HUES6 (cell line): Measurements from ENCODE around the gene TBX5.

ENCODE experiments used
- H3K27ac ChIP-seq: 2 replicates; pipeline ENCODE4 v1.7.0; 2013; ENCODE audit warnings: low read depth, mild to moderate bottlenecking, low read length, inconsistent platforms
- H3K27me3 ChIP-seq: 2 replicates; pipeline ENCODE4 v1.6.1; 2013; ENCODE audit warnings: low read length; ENCODE audit not compliant: control insufficient read depth, insufficient read depth
- H3K36me3 ChIP-seq: 2 replicates; pipeline ENCODE4 v1.6.1; 2013; ENCODE audit warnings: low read length; ENCODE audit not compliant: control insufficient read depth, insufficient read depth
- H3K4me1 ChIP-seq: 2 replicates; pipeline ENCODE4 v1.6.1; 2013; ENCODE audit warnings: low read length; ENCODE audit not compliant: control insufficient read depth, insufficient read depth
- H3K4me3 ChIP-seq: 2 replicates; pipeline ENCODE4 v1.5.1; 2013; ENCODE audit warnings: low read depth, low read length
- H3K9ac ChIP-seq: one replicate; pipeline ENCODE4 v1.6.1; 2013; ENCODE audit warnings: mild to moderate bottlenecking, low read length
- H3K9me3 ChIP-seq: 2 replicates; pipeline ENCODE4 v1.6.1; 2013; ENCODE audit warnings: low read depth, low read length; ENCODE audit not compliant: control insufficient read depth, insufficient read depth

TBX5 gene

DNA sequence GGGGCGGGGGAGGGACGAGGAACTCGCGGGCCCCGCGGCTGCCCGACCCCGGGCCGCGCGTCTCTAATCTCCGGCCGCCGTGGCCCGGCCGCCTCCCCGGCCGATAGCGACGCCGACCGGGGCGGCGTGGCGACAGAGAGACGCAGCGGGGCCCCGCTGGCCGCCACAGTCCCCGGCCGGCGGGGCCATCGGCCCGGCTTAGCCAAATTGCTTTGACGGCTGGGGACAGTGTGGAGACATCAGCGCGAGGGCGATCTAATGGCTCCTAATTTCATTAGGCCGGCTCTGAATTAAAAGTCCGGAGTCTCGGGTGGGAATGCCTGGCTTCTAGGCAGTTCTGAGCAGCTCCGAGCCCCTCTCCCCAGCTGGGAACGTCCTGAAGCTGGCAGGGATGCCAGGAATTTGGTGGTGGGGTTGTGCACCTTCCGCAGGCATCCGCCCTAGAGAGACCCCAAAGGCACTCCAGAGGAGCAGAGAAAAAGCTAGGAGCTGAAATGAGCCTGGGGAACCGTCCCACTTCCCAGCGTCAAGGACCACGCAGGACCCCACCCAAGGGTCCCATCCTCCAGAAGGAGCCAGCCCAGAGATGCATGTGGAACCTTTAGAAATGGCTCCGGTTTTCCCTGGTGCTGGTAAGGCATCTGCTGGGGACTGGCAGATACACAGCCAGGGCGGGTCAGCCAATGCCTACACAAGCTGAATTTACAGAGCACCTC lies 9.6 kb downstream of the TBX5 start:
- Histone ChIP-seq H3K4me1 (peaks cover 60% of the 10 kb centered on the region), H3K9me3 (no peaks in the 10 kb centered on the region), H3K27ac (no peak overlapping the region), H3K36me3 (no peaks in the 10 kb centered on the region), H3K4me3 (no peak overlapping the region), H3K27me3 (peaks cover 100% of the 10 kb centered on the region), H3K9ac (no peak overlapping the region)

GRCh38 chr12:114395755-114396152 lies 10.2 kb downstream of the TBX5 start:
- Histone ChIP-seq H3K4me1 (peaks cover 62% of the 10 kb centered on the region), H3K4me3 (no peak overlapping the region; the same call in 1 of the 2 replicates), H3K27ac (no peak overlapping the region), H3K27me3 (peaks cover 100% of the 10 kb centered on the region), H3K36me3 (no peaks in the 10 kb centered on the region), H3K9me3 (no peaks in the 10 kb centered on the region), H3K9ac (no peak overlapping the region)

GRCh38 chr12:114395233-114395632 lies 10.7 kb downstream of the TBX5 start:
- Histone ChIP-seq H3K4me1 (peaks cover 63% of the 10 kb centered on the region), H3K36me3 (no peaks in the 10 kb centered on the region), H3K27me3 (peaks cover 99% of the 10 kb centered on the region), H3K9ac (no peak overlapping the region), H3K4me3 (no peak overlapping the region), H3K27ac (no peak overlapping the region), H3K9me3 (no peaks in the 10 kb centered on the region)

- Histone ChIP-seq H3K4me3 (no peak overlapping the region), H3K9ac (no peak overlapping the region), H3K9me3 (no peaks in the 10 kb centered on the region), H3K27ac (no peak overlapping the region), H3K27me3 (peaks cover 89% of the 10 kb centered on the region), H3K36me3 (no peaks in the 10 kb centered on the region), H3K4me1 (peaks cover 53% of the 10 kb centered on the region)
Observed at GRCh38 chr12:114393569-114393968, 12.4 kb downstream of the TBX5 start.

DNA sequence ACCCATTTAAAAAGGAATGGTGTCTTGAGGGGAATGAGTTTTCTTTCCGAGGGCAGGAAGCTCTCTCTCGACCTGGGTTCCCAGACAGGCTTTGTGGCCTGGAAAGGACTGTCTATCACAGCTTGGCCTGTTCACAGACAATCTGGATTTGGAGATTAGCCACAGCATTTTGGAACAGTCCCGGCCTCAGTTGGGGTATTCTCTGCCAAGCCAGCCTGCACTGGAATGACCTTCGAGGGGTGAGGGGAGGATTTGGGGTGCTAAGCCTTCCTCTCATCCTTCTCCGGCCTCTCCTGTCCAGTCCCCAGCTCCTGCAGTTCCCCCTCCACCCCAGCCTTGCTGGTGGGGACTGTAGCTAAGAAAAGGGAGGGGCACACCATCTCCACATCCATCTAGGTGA lies 13.0 kb downstream of the TBX5 start:
- Histone ChIP-seq H3K9ac (no peak overlapping the region), H3K27me3 (peaks cover 82% of the 10 kb centered on the region), H3K9me3 (no peaks in the 10 kb centered on the region), H3K4me3 (no peak overlapping the region), H3K27ac (no peak overlapping the region), H3K4me1 (peaks cover 48% of the 10 kb centered on the region), H3K36me3 (no peaks in the 10 kb centered on the region)

DNA sequence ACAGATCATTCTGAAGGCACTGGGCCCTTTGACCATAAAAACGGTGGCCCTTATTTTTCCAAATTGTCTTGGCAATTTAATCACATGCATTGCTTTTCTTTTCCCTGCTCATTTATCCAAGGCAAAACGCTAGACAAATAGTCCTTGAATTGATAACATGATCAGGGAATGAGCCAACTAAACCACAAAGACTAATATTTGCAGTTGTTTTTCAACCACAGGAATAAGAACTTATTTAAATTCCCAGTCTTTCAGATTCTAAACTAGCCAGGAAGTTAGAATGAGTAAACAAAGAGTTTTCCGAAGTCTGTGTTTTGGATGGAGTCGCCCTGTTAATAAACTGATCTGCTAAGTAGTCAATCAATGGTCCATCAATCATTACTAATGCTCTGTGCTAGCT lies 14.9 kb downstream of the TBX5 start:
- Histone ChIP-seq H3K36me3 (no peaks in the 10 kb centered on the region), H3K27ac (no peak overlapping the region), H3K9ac (no peak overlapping the region), H3K9me3 (no peaks in the 10 kb centered on the region), H3K4me3 (no peak overlapping the region), H3K27me3 (peaks cover 64% of the 10 kb centered on the region), H3K4me1 (peaks cover 43% of the 10 kb centered on the region)

GRCh38 chr12:114384739-114385138 lies 21.2 kb downstream of the TBX5 start:
- Histone ChIP-seq H3K9me3 (no peaks in the 10 kb centered on the region), H3K9ac (no peak overlapping the region), H3K4me3 (no peak overlapping the region), H3K4me1 (no peaks in the 10 kb centered on the region), H3K27me3 (peaks cover 19% of the 10 kb centered on the region), H3K36me3 (no peaks in the 10 kb centered on the region), H3K27ac (no peak overlapping the region)

DNA sequence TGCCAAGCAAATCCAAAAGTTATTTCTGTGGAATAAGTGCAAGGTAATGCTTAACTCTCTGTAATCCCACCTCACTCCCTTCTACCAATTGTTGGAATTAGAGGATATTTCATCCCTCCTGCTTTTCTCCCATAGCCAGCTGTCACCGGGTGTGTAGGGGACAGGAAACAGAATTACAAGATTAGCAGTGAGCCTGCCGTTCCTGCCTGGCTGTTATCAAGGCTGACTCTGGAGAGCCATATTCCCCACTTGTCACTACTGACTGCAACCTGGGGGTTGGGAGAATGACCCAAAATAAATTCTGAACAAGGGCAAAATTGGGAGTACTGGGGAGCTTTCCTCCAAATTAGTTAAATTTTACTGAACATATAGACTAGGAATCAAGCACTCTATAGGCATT lies 24.8 kb downstream of the TBX5 start:
- Histone ChIP-seq H3K4me1 (no peaks in the 10 kb centered on the region), H3K27ac (no peak overlapping the region), H3K27me3 (peaks cover 33% of the 10 kb centered on the region; the same call in 1 of the 2 replicates), H3K4me3 (no peak overlapping the region), H3K36me3 (no peaks in the 10 kb centered on the region), H3K9me3 (no peaks in the 10 kb centered on the region), H3K9ac (no peak overlapping the region)

GRCh38 chr12:114371733-114372132 lies 34.2 kb downstream of the TBX5 start:
- H3K4me3 ChIP-seq: no peak overlapping the region
- no peaks in the 10 kb centered on the region for H3K9me3 ChIP-seq
- H3K4me1 ChIP-seq: no peaks in the 10 kb centered on the region
- no peaks in the 10 kb centered on the region for H3K36me3 ChIP-seq
- peaks cover 5% of the 10 kb centered on the region for H3K27me3 ChIP-seq
- no peak overlapping the region for H3K9ac ChIP-seq
- H3K27ac ChIP-seq: no peak overlapping the region

DNA sequence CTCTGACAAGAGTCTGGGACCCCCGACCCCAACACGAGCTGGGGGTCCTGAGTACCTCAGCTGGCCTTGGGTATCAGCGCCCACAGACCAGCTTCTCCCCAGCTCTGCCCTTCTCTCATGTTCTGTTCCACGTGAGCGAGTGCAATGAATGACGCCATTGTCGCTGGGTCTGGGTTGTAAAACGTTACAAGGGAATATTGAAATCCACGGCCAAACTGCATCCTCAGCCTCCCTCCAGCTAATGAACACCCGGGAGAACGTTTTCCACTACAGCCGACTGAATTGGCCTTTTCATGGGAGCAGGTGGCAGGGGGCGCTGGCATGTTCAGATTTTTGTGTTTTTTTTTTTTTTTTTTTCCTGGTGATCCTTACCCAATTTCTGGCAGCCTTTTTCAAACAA lies 34.7 kb downstream of the TBX5 start:
- Histone ChIP-seq H3K9ac (no peak overlapping the region), H3K27ac (no peak overlapping the region), H3K36me3 (no peaks in the 10 kb centered on the region), H3K9me3 (peaks cover 4% of the 10 kb centered on the region), H3K4me1 (no peaks in the 10 kb centered on the region), H3K27me3 (peaks cover 5% of the 10 kb centered on the region), H3K4me3 (no peak overlapping the region)

GRCh38 chr12:114368685-114369452 lies 37.1 kb downstream of the TBX5 start:
- Histone ChIP-seq H3K27ac (no peak overlapping the region), H3K4me1 (no peaks in the 10 kb centered on the region), H3K36me3 (no peaks in the 10 kb centered on the region), H3K27me3 (peaks cover 5% of the 10 kb centered on the region), H3K9ac (no peak overlapping the region), H3K9me3 (peaks cover 7% of the 10 kb centered on the region), H3K4me3 (no peak overlapping the region)
